ENCODE measurements around the gene APOA4. TPM values are rescaled to one million over a fixed set of nuclear protein-coding genes. Genes with fewer than 3 reads are reported as not detected.
A peak's percentile ranks its signal among the peaks of the same experiment; 100 is the strongest.

APOA4 gene
- polyA plus RNA-seq, 3 donors, result not detected

GRCh38 chr11:116840746-116841296 is 17.7 kb upstream of the APOA4 start:
- Histone ChIP-seq H3K27me3 (ENCODE audit: control insufficient read depth in 2 of 2, insufficient read depth in 2 of 2, low read length in 2 of 2) (no peaks in the 10 kb centered on the region), H2AFZ (ENCODE audit: insufficient read depth, low read depth, low read length, poor library complexity, severe bottlenecking) (no peak overlapping the region), H3K4me2 (replicated peaks; ENCODE audit: extremely low read depth, low read length, poor library complexity, severe bottlenecking) (no peak overlapping the region), H3K9me3 (replicated peaks in 1 of 2; ENCODE audit: control insufficient read depth in 1 of 2, insufficient read depth in 1 of 2, low read length in 2 of 2) (no peaks in the 10 kb centered on the region), H3K27ac (ENCODE audit: low read depth in 1 of 2, low read length in 2 of 2) (no peak overlapping the region), H3K4me1 (ENCODE audit: control insufficient read depth in 1 of 2, insufficient read depth in 2 of 2, low read length in 2 of 2) (peaks cover 5 to 6% of the 10 kb centered on the region in 2 donors), H3K9ac (ENCODE audit: insufficient read depth, low read length, poor library complexity, severe bottlenecking) (no peak overlapping the region), H3K36me3 (replicated peaks in 1 of 2; ENCODE audit: control insufficient read depth in 1 of 2, insufficient read depth in 2 of 2, low read length in 2 of 2) (peaks cover 23 to 28% of the 10 kb centered on the region in 2 donors), H3K4me3 (replicated peaks in 1 of 3; ENCODE audit: low read depth in 2 of 3, low read length in 3 of 3) (no peak overlapping the region), H3K79me2 (ENCODE audit: insufficient read depth, low read length) (no peaks in the 10 kb centered on the region), H4K20me1 (ENCODE audit: insufficient read depth, low read length) (peaks cover 2% of the 10 kb centered on the region)
- peaks cover 26% of the 10 kb centered on the region in 2 donors for H3K36me3 Mint-ChIP-seq
- intact Hi-C loops (cut with micrococcal nuclease), result no loop called here
- H3K27ac Mint-ChIP-seq, result no peak overlapping the region
- peaks cover 4% of the 10 kb centered on the region for H3K4me1 Mint-ChIP-seq
- 96% methylated on average over 4 of the region's 9 CpGs for WGBS (ENCODE audit: insufficient coverage)
- no peak for DNase-seq
- H3K4me3 Mint-ChIP-seq, result no peak overlapping the region
- H3K9me3 Mint-ChIP-seq, result peaks cover 0 to 3% (median 0%) of the 10 kb centered on the region in 7 donors
- no peaks in the 10 kb centered on the region for H3K27me3 Mint-ChIP-seq (ENCODE audit: low read depth in 3 of 3)
- TF ChIP-seq CTCF (IDR thresholded peaks at IDR 0.05), result no peak

GRCh38 chr11:116840224-116840745 is 17.2 kb upstream of the APOA4 start:
- Mint-ChIP-seq H3K4me3 (no peak overlapping the region), H3K27ac (peak overlapping the region in 2 of 7 donors; percentile 54 to 77)
- no peaks in the 10 kb centered on the region for H3K27me3 ChIP-seq (ENCODE audit: control insufficient read depth in 2 of 2, insufficient read depth in 2 of 2, low read length in 2 of 2)

More at GRCh38 chr11:116840224-116840745, 17.2 kb upstream of the APOA4 start:
- no peaks in the 10 kb centered on the region for H4K20me1 ChIP-seq (ENCODE audit: insufficient read depth, low read length)
- peaks cover 0 to 1% (median 0%) of the 10 kb centered on the region in 3 donors for H3K27me3 Mint-ChIP-seq (ENCODE audit: low read depth in 3 of 3)
- H3K4me3 ChIP-seq (replicated peaks in 1 of 3; ENCODE audit: low read depth in 2 of 3, low read length in 3 of 3), result no peak overlapping the region
- no peaks in the 10 kb centered on the region for H3K79me2 ChIP-seq (ENCODE audit: insufficient read depth, low read length)
- H3K4me1 Mint-ChIP-seq, result peaks cover 7% of the 10 kb centered on the region
- peaks cover 20 to 21% of the 10 kb centered on the region in 2 donors for H3K36me3 Mint-ChIP-seq
- 91% methylated on average over 4 of the region's 6 CpGs for WGBS (ENCODE audit: insufficient coverage)
- no peak overlapping the region for H2AFZ ChIP-seq (ENCODE audit: insufficient read depth, low read depth, low read length, poor library complexity, severe bottlenecking)
- H3K4me1 ChIP-seq (ENCODE audit: control insufficient read depth in 1 of 2, insufficient read depth in 2 of 2, low read length in 2 of 2), result peaks cover 10 to 11% of the 10 kb centered on the region in 2 donors
- no peak overlapping the region for H3K27ac ChIP-seq (ENCODE audit: low read depth in 1 of 2, low read length in 2 of 2)
- H3K9ac ChIP-seq (ENCODE audit: insufficient read depth, low read length, poor library complexity, severe bottlenecking), result no peak overlapping the region
- no peak overlapping the region for H3K4me2 ChIP-seq (replicated peaks; ENCODE audit: extremely low read depth, low read length, poor library complexity, severe bottlenecking)
- DNase-seq, result no peak
- H3K9me3 ChIP-seq (replicated peaks in 1 of 2; ENCODE audit: control insufficient read depth in 1 of 2, insufficient read depth in 1 of 2, low read length in 2 of 2), result no peaks in the 10 kb centered on the region
- intact Hi-C loops (cut with micrococcal nuclease), result no loop called here
- H3K9me3 Mint-ChIP-seq, result peaks cover 0 to 3% (median 0%) of the 10 kb centered on the region in 7 donors
- H3K36me3 ChIP-seq (replicated peaks in 1 of 2; ENCODE audit: control insufficient read depth in 1 of 2, insufficient read depth in 2 of 2, low read length in 2 of 2), result peaks cover 18 to 23% of the 10 kb centered on the region in 2 donors
- no peak for TF ChIP-seq CTCF (IDR thresholded peaks at IDR 0.05)

All from CD14-positive monocyte (primary cell).